ENCODE measurements around the gene POLH. TPM values are rescaled to one million over a fixed set of nuclear protein-coding genes. Genes with fewer than 3 reads are reported as not detected.

The POLH gene
- total and polyA plus RNA-seq, 9 of the 15 experiments (the other 6 are each of a cell fraction or from before 2014, with no cell fraction given) = 5.8 to 31.6 (median 20.6) TPM

- POLR2A ChIA-PET = interaction anchor here (0.7 to 1.4 kb wide), 3 partner anchors 17 to 1040 kb away, joined by 3 read pairs; no protein-coding TSS in a partner anchor
- Histone ChIP-seq H3K4me3 (no peak overlapping the region), H3K4me1 (replicated peaks in 1 of 2; ENCODE audit: control insufficient read depth in 2 of 2, insufficient read depth in 2 of 2, low read length in 2 of 2) (no peaks in the 10 kb centered on the region), H2AFZ (ENCODE audit: low read depth, low read length) (no peak overlapping the region), H3K4me2 (ENCODE audit: insufficient read depth, low read length) (no peak overlapping the region), H4K20me1 (replicated peaks; ENCODE audit: control insufficient read depth, insufficient read depth, low read length) (no peaks in the 10 kb centered on the region), H3K27me3 (ENCODE audit: control insufficient read depth in 2 of 2, insufficient read depth in 2 of 2, low read length in 2 of 2) (no peaks in the 10 kb centered on the region), H3K36me3 (ENCODE audit: control insufficient read depth, insufficient read depth, low read length) (peaks cover 88% of the 10 kb centered on the region), H3K9me3 (replicated peaks; ENCODE audit: control insufficient read depth, insufficient read depth, low read depth, low read length) (no peaks in the 10 kb centered on the region), H3K9ac (ENCODE audit: insufficient read depth in 1 of 2, low read depth in 2 of 2, low read length in 2 of 2) (no peak overlapping the region), H3K9me1 (ENCODE audit: control insufficient read depth, insufficient read depth, low read length) (no peaks in the 10 kb centered on the region), H3K27ac (ENCODE audit: extremely low read depth, low read depth, low read length) (no peak overlapping the region), H3K79me2 (ENCODE audit: control insufficient read depth, insufficient read depth, low read length) (no peaks in the 10 kb centered on the region)
- WGBS (ENCODE audit: insufficient coverage, low coverage, missing lambda C conversion rate) = 97% methylated on average over 5 of the region's 5 CpGs
- in situ Hi-C loops (cut with MboI) (no loop called here), intact Hi-C loops (cut with micrococcal nuclease) (no loop called here)
- DNase-seq (ENCODE audit: extremely low read depth in 1 of 4, low spot score in 3 of 4) = no peak
- CTCF ChIA-PET (ENCODE audit: low intra/inter-chr PET ratio) = no interaction called here
- no peak for ATAC-seq
- no peak for FAIRE-seq
- no TSS peak for BruUV-seq (replicated peaks)
- TF ChIP-seq ZNF507 (tag; conservative IDR thresholded peaks at IDR 0.05) (no peak), BCLAF1 (IDR thresholded peaks at IDR 0.05; ENCODE audit: borderline replicate concordance in 1 of 2, control insufficient read depth in 1 of 2, low read depth in 2 of 2, low read length in 1 of 2) (no peak), MNT (conservative IDR thresholded peaks at IDR 0.05) (no peak), SLC30A9 (CRISPR knock-in tag; IDR thresholded peaks at IDR 0.05) (no peak), SIN3B (IDR thresholded peaks at IDR 0.05; ENCODE audit: low read depth) (no peak)
These were observed 12.2 kb downstream of the POLH start for GRCh38 chr6:43588194-43588593.
